Gastroesophageal sphincter (tissue), 4 donors: ENCODE data around the gene BCLAF1. TPM values are rescaled to one million over a fixed set of nuclear protein-coding genes. Genes with fewer than 3 reads are reported as not detected.

Experiments
- ATAC-seq: fragments of 150-250 bp; one replicate; pipeline ENCODE4 v1.9.1; 2016; ENCODE audit warnings: mild to moderate bottlenecking, moderate library complexity
- H3K27ac ChIP-seq, 4 donors: fragments of 200-600 bp; sonication (generic) in 3 of 4; 1 replicate in 3 of 4; 2 replicates in 1 of 4; pipeline ENCODE4 v1.5.1; 2016 to 2019
- H3K27me3 ChIP-seq: fragments of 200-600 bp; sonication (generic); one replicate; pipeline ENCODE4 v1.5.1; 2019
- H3K36me3 ChIP-seq, 2 donors: fragments of 200-600 bp; sonication (generic); one replicate each; pipeline ENCODE4 v1.5.1; 2019; ENCODE audit warnings: control low read depth in 1 of 2
- H3K4me1 ChIP-seq, 3 donors: fragments of 200-600 bp; sonication (generic); 1 replicate in 2 of 3; 2 replicates in 1 of 3; pipeline ENCODE4 v1.5.1; 2016 to 2019; ENCODE audit warnings: control low read depth in 2 of 3
- H3K4me3 ChIP-seq, 2 donors: fragments of 200-600 bp; sonication (generic); one replicate each; pipeline ENCODE4 v1.5.1; 2019; ENCODE audit warnings: mild to moderate bottlenecking in 1 of 2, moderate library complexity in 1 of 2
- H3K9me3 ChIP-seq, 3 donors: fragments of 200-600 bp; sonication (generic); one replicate each; pipeline ENCODE4 v1.5.1; 2017 to 2019; ENCODE audit warnings: control low read depth in 2 of 3
- EP300 ChIP-seq: sonication (generic); formaldehyde crosslinking; IDR thresholded peaks from one replicate; pipeline ENCODE4 v1.6.1; 2017; ENCODE audit warnings: antibody characterized with exemption, mild to moderate bottlenecking
- POLR2A ChIP-seq, 2 donors: fragments of 450-650 bp; IDR thresholded peaks; one replicate each; pipeline ENCODE4 v1.6.1; 2017; ENCODE audit warnings: antibody characterized with exemption in 2 of 2, mild to moderate bottlenecking in 2 of 2, moderate library complexity in 1 of 2
- POLR2AphosphoS5 ChIP-seq: sonication (generic); formaldehyde crosslinking; IDR thresholded peaks from one replicate; pipeline ENCODE4 v1.6.1; 2017; ENCODE audit warnings: antibody characterized with exemption
- WGBS, 2 donors: methylation state at CpG; one replicate each; pipeline ENCODE4 v1.1.5; 2018; ENCODE audit warnings: low coverage in 1 of 2; 5-methylcytosine and 5-hydroxymethylcytosine counted together
- total RNA-seq, 4 donors: library from RNA; depleted of rRNA; stranded (reverse); fragments of >200 nt; gene quantifications; one replicate each; pipeline ENCODE4 v1.1.0, GENCODE V29; 2016
- TF ChIP-seq, protein P1 (sequence below), 4 experiments: fragments of 200-600 bp in 2 of 4; fragments of 450-650 bp in 2 of 4; sonication (generic) in 1 of 4; IDR thresholded peaks; one replicate each; pipeline ENCODE4 v1.5.1; 2017 to 2019; ENCODE audit warnings: antibody characterized with exemption in 4 of 4, mild to moderate bottlenecking in 2 of 4, moderate library complexity in 2 of 4

BCLAF1 gene
- total RNA-seq, 4 donors from 2014 or later, result 82.5 to 124 (median 105) TPM

DNA sequence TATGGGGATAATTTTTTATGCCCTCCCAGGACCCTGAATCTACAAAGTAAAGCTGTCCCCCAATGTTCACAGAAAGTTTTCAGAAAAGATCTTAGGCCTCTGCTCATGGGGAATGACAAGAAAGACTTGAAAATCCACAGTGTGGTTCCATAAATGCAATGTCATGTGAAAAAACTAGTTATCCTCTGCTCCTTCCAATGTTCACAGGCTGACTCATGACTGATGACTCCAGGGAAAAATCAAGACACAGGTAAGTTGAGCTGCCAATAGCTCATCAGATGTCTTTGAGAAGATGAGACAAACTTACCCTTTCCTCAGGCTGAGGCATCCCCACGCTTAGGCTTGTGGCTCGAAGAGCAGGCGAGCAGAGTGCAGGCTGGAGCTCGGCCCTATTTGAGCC is 14.8 kb upstream of the BCLAF1 start:
- Histone ChIP-seq H3K27ac (no peak overlapping the region), H3K9me3 (no peaks in the 10 kb centered on the region), H3K4me1 (no peaks in the 10 kb centered on the region), H3K27me3 (no peaks in the 10 kb centered on the region), H3K4me3 (no peak overlapping the region), H3K36me3 (no peaks in the 10 kb centered on the region)
- WGBS, 2 donors, result 89% methylated on average over 3 of the region's 4 CpGs; no CpG with 5 or more reads in 1 of the 2 donors
- TF ChIP-seq POLR2AphosphoS5 (no peak), EP300 (no peak), POLR2A (IDR thresholded peaks at IDR 0.05) (no peak)
- TF ChIP-seq, protein P1, sequence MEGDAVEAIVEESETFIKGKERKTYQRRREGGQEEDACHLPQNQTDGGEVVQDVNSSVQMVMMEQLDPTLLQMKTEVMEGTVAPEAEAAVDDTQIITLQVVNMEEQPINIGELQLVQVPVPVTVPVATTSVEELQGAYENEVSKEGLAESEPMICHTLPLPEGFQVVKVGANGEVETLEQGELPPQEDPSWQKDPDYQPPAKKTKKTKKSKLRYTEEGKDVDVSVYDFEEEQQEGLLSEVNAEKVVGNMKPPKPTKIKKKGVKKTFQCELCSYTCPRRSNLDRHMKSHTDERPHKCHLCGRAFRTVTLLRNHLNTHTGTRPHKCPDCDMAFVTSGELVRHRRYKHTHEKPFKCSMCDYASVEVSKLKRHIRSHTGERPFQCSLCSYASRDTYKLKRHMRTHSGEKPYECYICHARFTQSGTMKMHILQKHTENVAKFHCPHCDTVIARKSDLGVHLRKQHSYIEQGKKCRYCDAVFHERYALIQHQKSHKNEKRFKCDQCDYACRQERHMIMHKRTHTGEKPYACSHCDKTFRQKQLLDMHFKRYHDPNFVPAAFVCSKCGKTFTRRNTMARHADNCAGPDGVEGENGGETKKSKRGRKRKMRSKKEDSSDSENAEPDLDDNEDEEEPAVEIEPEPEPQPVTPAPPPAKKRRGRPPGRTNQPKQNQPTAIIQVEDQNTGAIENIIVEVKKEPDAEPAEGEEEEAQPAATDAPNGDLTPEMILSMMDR (IDR thresholded peaks at IDR 0.05), result no peak
- no peak for ATAC-seq

DNA sequence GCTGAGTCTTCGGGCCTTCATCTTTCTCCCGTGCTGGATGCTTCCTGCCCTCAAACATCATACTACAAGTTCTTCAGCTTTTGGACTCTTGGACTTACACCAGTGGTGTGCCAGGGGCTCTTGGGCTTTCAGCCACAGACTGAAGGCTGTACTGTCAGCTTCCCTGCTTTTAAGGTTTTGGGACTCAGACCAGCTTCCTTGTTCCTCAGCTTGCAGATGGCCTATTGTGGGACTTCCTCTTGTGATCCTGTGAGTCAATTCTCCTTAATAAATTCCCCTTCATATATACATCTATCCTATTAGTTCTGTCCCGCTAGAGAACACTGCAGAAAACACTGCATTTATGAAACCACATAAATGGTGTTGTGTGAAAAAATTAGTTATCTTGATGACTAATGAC is 13.9 kb upstream of the BCLAF1 start:
- no peak overlapping the region for H3K4me3 ChIP-seq
- no peaks in the 10 kb centered on the region for H3K27me3 ChIP-seq
- H3K27ac ChIP-seq, result no peak overlapping the region
- H3K4me1 ChIP-seq, result no peaks in the 10 kb centered on the region
- no peak for ATAC-seq
- no peaks in the 10 kb centered on the region for H3K9me3 ChIP-seq
- WGBS, 2 donors, result 75 to 91% methylated on average over 2 to 3 of the region's 3 CpGs
- no peaks in the 10 kb centered on the region for H3K36me3 ChIP-seq
- TF ChIP-seq POLR2A (IDR thresholded peaks at IDR 0.05) (no peak), POLR2AphosphoS5 (no peak), EP300 (no peak)
- TF ChIP-seq, protein P1 (IDR thresholded peaks at IDR 0.05), result no peak

DNA sequence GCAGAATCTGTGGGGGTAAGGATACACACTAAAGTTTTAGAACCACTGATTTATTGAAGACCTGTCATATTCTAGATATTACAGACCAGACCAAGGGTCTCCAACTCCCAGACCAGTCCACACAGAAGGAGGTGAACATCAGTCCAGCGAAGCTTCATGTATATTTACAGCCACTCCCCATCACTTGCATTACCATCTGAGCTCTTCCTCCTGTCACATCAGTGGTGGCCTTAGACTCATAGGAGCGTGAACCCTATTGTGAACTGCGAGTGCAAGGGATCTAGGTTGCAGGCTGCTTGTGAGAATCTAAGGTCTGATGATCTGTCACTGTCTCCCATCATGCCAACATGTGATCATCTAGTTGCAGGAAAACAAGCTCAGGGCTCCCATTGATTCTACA is 5.0 kb upstream of the BCLAF1 start:
- Histone ChIP-seq H3K4me1 (peaks cover 0 to 10% (median 5%) of the 10 kb centered on the region in 3 donors), H3K27ac (no peak overlapping the region), H3K36me3 (no peaks in the 10 kb centered on the region), H3K4me3 (no peak overlapping the region), H3K27me3 (no peaks in the 10 kb centered on the region), H3K9me3 (no peaks in the 10 kb centered on the region)
- no peak for ATAC-seq
- WGBS, 2 donors, result 70 to 100% methylated on average over 2 of the region's 3 CpGs
- TF ChIP-seq, protein P1 (IDR thresholded peaks at IDR 0.05), result no peak
- no peak for TF ChIP-seq POLR2A (IDR thresholded peaks at IDR 0.05)
- no peak for TF ChIP-seq POLR2AphosphoS5
- no peak for TF ChIP-seq EP300

DNA sequence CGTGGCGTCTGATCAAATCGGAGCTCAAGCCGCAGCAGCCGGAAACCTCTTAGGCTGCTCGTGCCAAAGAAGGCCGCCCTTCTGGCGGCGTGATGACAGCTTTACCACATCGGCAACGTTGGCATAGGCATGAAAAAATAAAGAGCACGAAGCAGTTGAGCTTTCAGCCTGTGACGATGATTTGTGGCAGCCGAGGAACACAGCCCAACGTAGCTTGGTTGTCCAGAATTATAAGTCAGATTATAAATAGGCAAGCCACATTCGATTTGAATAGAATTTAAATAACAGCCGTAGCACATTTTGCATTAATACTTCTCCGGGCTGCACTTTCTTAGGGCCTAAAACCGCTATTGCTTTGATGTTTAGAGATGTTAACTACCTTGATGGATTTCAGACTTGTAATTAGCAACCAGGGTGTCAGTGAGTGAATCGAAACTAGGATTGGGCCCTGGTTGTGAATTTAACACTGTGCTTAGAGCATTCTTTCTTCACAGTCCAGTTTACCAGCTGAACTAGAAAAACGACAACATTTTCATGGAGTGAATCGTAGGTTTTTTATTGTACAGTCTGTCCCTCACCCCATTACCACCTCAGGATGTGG is 864 bp upstream of the BCLAF1 start:
- WGBS, 2 donors, result 4% methylated on average over 11 to 17 of the region's 22 CpGs
- Histone ChIP-seq H3K27ac (peak overlapping the region; percentile 90 to 100 (median 100)), H3K4me1 (peaks cover 0 to 43% (median 15%) of the 10 kb centered on the region in 3 donors), H3K27me3 (no peaks in the 10 kb centered on the region), H3K4me3 (peak overlapping the region; percentile 84), H3K36me3 (no peaks in the 10 kb centered on the region), H3K9me3 (no peaks in the 10 kb centered on the region)
- TF ChIP-seq, protein P1 (IDR thresholded peaks at IDR 0.05), result peak in 2 of 4 experiments; percentile 5 to 17
- peak; percentile 6 for TF ChIP-seq POLR2AphosphoS5
- TF ChIP-seq EP300, result no peak
- peak; percentile 65 for ATAC-seq

DNA sequence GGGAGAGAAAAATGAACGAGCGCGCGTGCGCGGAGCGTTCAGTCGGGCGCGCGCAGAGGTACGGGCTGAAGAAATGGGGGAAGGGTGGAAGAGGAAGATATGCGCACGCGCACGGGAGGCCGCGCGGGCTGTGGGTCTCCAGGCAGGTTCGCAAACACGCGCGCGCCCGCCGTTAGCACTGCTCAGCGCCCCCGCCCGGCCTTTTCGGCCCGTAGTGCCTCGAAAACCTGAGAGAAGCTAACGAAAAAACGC is 393 bp downstream of the BCLAF1 start:
- 0% methylated on average over 1 to 11 of the region's 34 CpGs for WGBS, 2 donors
- no peaks in the 10 kb centered on the region for H3K9me3 ChIP-seq
- peak overlapping the region; percentile 98 to 100 (median 100) for H3K27ac ChIP-seq
- no peaks in the 10 kb centered on the region for H3K27me3 ChIP-seq
- H3K4me3 ChIP-seq, result peak overlapping the region; percentile 84
- no peak for TF ChIP-seq POLR2AphosphoS5
- no peak for TF ChIP-seq POLR2A (IDR thresholded peaks at IDR 0.05)
- TF ChIP-seq, protein P1 (IDR thresholded peaks at IDR 0.05), result no peak
- no peak for TF ChIP-seq EP300
- H3K4me1 ChIP-seq, result peaks cover 10 to 55% (median 21%) of the 10 kb centered on the region in 3 donors
- no peaks in the 10 kb centered on the region for H3K36me3 ChIP-seq
- ATAC-seq, result peak; percentile 81
